Activated CD4-positive, alpha-beta T cell treated with anti-CD3 and anti-CD28 coated beads for 36 hours (primary cell): ENCODE data around the gene ZNF317. TPM values are rescaled to one million over a fixed set of nuclear protein-coding genes. Genes with fewer than 3 reads are reported as not detected.
A peak's percentile ranks its signal among the peaks of the same experiment; 100 is the strongest.

ENCODE experiments used
- ATAC-seq: fragments of 200-7000 bp; cut with Tn5 transposase; one replicate; pipeline ENCODE4 v1.10.0; 2021; ENCODE audit warnings: mild to moderate bottlenecking, moderate library complexity
- CTCF ChIA-PET: fragments of 350-600 bp; sonication (Branson Sonifier 250); formaldehyde crosslinking; loops from one replicate; lab custom pipeline; 2021; ENCODE audit warnings: antibody characterized with exemption; lab: Charles Lee
- POLR2A ChIA-PET: fragments of 350-600 bp; sonication (Branson Sonifier 250); formaldehyde crosslinking; loops from one replicate; lab custom pipeline; 2021; ENCODE audit warnings: antibody characterized with exemption, inconsistent platforms; lab: Charles Lee
- DNase-seq: peaks from one replicate; pipeline ENCODE4 v3.0.0-alpha.2; 2020
- H3K27ac Mint-ChIP-seq: one replicate; pipeline ENCODE4 v1.8.0; 2021; ENCODE audit warnings: mixed read lengths
- H3K27me3 Mint-ChIP-seq: one replicate; pipeline ENCODE4 v1.8.0; 2021; ENCODE audit warnings: mixed read lengths
- H3K36me3 Mint-ChIP-seq: one replicate; pipeline ENCODE4 v1.8.0; 2021; ENCODE audit warnings: low read depth, mixed read lengths
- H3K4me1 Mint-ChIP-seq: one replicate; pipeline ENCODE4 v1.8.0; 2021; ENCODE audit warnings: mixed read lengths
- H3K4me3 Mint-ChIP-seq: one replicate; pipeline ENCODE4 v1.8.0; 2021; ENCODE audit warnings: mild to moderate bottlenecking, moderate library complexity, mixed read lengths
- H3K9me3 Mint-ChIP-seq: one replicate; pipeline ENCODE4 v1.8.0; 2021; ENCODE audit warnings: low read depth, mixed read lengths
- intact Hi-C, 2 experiments: fragments of 100-400 bp; cut with DNase I in 1 of 2; cut with micrococcal nuclease in 1 of 2; formaldehyde crosslinking; loops; one replicate each; pipeline versions ENCODE4 v1.14.2 to v1.15.1; 2022 to 2024; cut with DNase I, micrococcal nuclease
- total RNA-seq, 2 experiments: library from RNA; stranded (reverse); gene quantifications; one replicate each; pipeline ENCODE4 v1.2.3, GENCODE V29; 2021

The ZNF317 gene
- total RNA-seq, 2 experiments from 2014 or later, result 39.0 to 39.8 TPM

GRCh38 chr19:9146882-9147281, 6.7 kb downstream of the ZNF317 start:
- ChIA-PET POLR2A (no interaction called here), CTCF (no interaction called here)
- ATAC-seq (no peak), DNase-seq (no peak)
- peaks cover 92% of the 10 kb centered on the region for H3K36me3 Mint-ChIP-seq
- H3K27ac Mint-ChIP-seq, result no peak overlapping the region
- peaks cover 39% of the 10 kb centered on the region for H3K9me3 Mint-ChIP-seq
- no peaks in the 10 kb centered on the region for H3K27me3 Mint-ChIP-seq
- intact Hi-C loops, result no loop called here
- no peak overlapping the region for H3K4me3 Mint-ChIP-seq
- H3K4me1 Mint-ChIP-seq, result peaks cover 64% of the 10 kb centered on the region

GRCh38 chr19:9148697-9149096, 8.5 kb downstream of the ZNF317 start:
- DNase-seq, result no peak
- CTCF ChIA-PET, result interaction anchor here (0.7 kb wide), 1 partner anchor 10 kb away, joined by 3 read pairs; no protein-coding TSS in a partner anchor
- intact Hi-C loops, result no loop called here
- Mint-ChIP-seq H3K27me3 (no peaks in the 10 kb centered on the region), H3K36me3 (peaks cover 95% of the 10 kb centered on the region), H3K4me3 (no peak overlapping the region), H3K4me1 (peaks cover 56% of the 10 kb centered on the region), H3K9me3 (peaks cover 49% of the 10 kb centered on the region), H3K27ac (peak overlapping the region; percentile 11)
- POLR2A ChIA-PET, result no interaction called here
- no peak for ATAC-seq

DNA sequence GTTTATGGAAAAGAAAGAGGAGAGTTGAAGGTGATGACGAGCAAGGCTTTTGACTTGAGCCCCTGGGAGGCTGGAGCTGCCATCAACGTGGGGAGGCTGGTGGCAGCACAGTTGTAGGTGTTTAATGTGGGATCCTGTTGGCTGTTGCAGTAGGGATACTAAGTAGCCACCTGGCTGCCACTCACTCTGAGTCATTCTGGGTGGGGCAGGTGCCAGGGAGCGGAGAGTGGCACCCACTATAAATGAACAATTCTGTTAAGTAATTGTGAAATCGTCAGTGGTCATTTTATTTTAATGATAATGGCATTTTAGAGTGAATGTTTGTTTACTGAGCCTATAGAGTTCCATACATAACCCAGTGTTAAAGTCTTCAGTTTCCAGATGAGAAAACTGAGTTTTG, 9.8 kb downstream of the ZNF317 start:
- Mint-ChIP-seq H3K9me3 (peaks cover 44% of the 10 kb centered on the region), H3K4me3 (no peak overlapping the region), H3K36me3 (peaks cover 91% of the 10 kb centered on the region), H3K27ac (peak overlapping the region; percentile 41), H3K27me3 (no peaks in the 10 kb centered on the region), H3K4me1 (peaks cover 56% of the 10 kb centered on the region)
- ChIA-PET CTCF (no interaction called here), POLR2A (no interaction called here)
- DNase-seq, result no peak
- no peak for ATAC-seq
- intact Hi-C loops, result no loop called here

- intact Hi-C loops, result no loop called here
- ChIA-PET POLR2A (no interaction called here), CTCF (no interaction called here)
- Mint-ChIP-seq H3K4me1 (peaks cover 59% of the 10 kb centered on the region), H3K36me3 (peaks cover 91% of the 10 kb centered on the region), H3K27me3 (no peaks in the 10 kb centered on the region), H3K4me3 (no peak overlapping the region), H3K9me3 (peaks cover 45% of the 10 kb centered on the region), H3K27ac (no peak overlapping the region)
- DNase-seq (no peak), ATAC-seq (no peak)
These were observed 10.5 kb downstream of the ZNF317 start for GRCh38 chr19:9150650-9151049.

GRCh38 chr19:9151367-9151766, 11.2 kb downstream of the ZNF317 start:
- Mint-ChIP-seq H3K4me3 (no peak overlapping the region), H3K36me3 (peaks cover 95% of the 10 kb centered on the region), H3K4me1 (peaks cover 64% of the 10 kb centered on the region), H3K9me3 (peaks cover 44% of the 10 kb centered on the region), H3K27me3 (no peaks in the 10 kb centered on the region), H3K27ac (no peak overlapping the region)
- POLR2A ChIA-PET, result no interaction called here
- CTCF ChIA-PET, result no interaction called here
- intact Hi-C loops, result no loop called here
- ATAC-seq (peak; percentile 44), DNase-seq (peak; percentile 29)

GRCh38 chr19:9155591-9155990, 15.4 kb downstream of the ZNF317 start:
- Mint-ChIP-seq H3K4me3 (no peak overlapping the region), H3K9me3 (peaks cover 40% of the 10 kb centered on the region), H3K27me3 (no peaks in the 10 kb centered on the region), H3K27ac (peak overlapping the region; percentile 76), H3K36me3 (peaks cover 94% of the 10 kb centered on the region), H3K4me1 (peaks cover 35% of the 10 kb centered on the region)
- ChIA-PET CTCF (no interaction called here), POLR2A (no interaction called here)
- intact Hi-C loops, result no loop called here
- ATAC-seq (no peak), DNase-seq (no peak)

- intact Hi-C loops, result no loop called here
- no peak overlapping the region for H3K4me3 Mint-ChIP-seq
- ChIA-PET POLR2A (no interaction called here), CTCF (interaction anchor here (0.8 kb wide), 1 partner anchor 1069 kb away, joined by 3 read pairs; no protein-coding TSS in a partner anchor)
- H3K36me3 Mint-ChIP-seq, result peaks cover 94% of the 10 kb centered on the region
- H3K9me3 Mint-ChIP-seq, result peaks cover 42% of the 10 kb centered on the region
- no peak overlapping the region for H3K27ac Mint-ChIP-seq
- no peak for DNase-seq
- ATAC-seq, result no peak
- H3K27me3 Mint-ChIP-seq, result no peaks in the 10 kb centered on the region
- peaks cover 28% of the 10 kb centered on the region for H3K4me1 Mint-ChIP-seq
These were observed 16.1 kb downstream of the ZNF317 start for GRCh38 chr19:9156304-9156703.

DNA sequence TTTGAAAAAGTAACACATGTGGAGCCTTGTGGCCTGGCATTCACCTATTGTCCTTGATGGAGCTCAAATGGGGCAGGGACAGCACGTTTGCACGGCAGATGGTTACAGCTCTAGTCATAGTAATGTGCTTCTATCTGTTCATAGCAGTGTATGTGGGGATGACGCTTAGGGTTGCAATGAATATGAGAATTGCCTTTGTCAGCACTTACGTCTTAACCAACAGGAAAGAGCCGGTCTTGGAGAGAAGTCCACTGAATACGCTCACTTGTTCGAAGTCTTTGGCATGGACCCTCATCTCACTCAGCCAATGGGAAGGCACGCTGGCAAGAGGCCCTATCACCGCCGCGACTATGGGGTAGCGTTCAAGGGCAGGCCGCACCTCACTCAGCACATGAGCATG, 19.7 kb downstream of the ZNF317 start:
- H3K36me3 Mint-ChIP-seq, result peaks cover 98% of the 10 kb centered on the region
- DNase-seq (no peak), ATAC-seq (no peak)
- ChIA-PET CTCF (no interaction called here), POLR2A (no interaction called here)
- H3K27me3 Mint-ChIP-seq, result no peaks in the 10 kb centered on the region
- peaks cover 33% of the 10 kb centered on the region for H3K9me3 Mint-ChIP-seq
- no peak overlapping the region for H3K4me3 Mint-ChIP-seq
- peaks cover 13% of the 10 kb centered on the region for H3K4me1 Mint-ChIP-seq
- H3K27ac Mint-ChIP-seq, result no peak overlapping the region
- intact Hi-C loops, result no loop called here

GRCh38 chr19:9161427-9161826, 21.2 kb downstream of the ZNF317 start:
- Mint-ChIP-seq H3K27ac (no peak overlapping the region), H3K9me3 (peaks cover 31% of the 10 kb centered on the region), H3K4me1 (no peaks in the 10 kb centered on the region), H3K36me3 (peaks cover 98% of the 10 kb centered on the region), H3K27me3 (no peaks in the 10 kb centered on the region), H3K4me3 (no peak overlapping the region)
- ATAC-seq (no peak), DNase-seq (no peak)
- intact Hi-C loops, result no loop called here
- POLR2A ChIA-PET, result no interaction called here
- CTCF ChIA-PET, result no interaction called here

- Mint-ChIP-seq H3K9me3 (peaks cover 25% of the 10 kb centered on the region), H3K36me3 (peaks cover 80% of the 10 kb centered on the region), H3K27ac (no peak overlapping the region), H3K27me3 (no peaks in the 10 kb centered on the region), H3K4me3 (no peak overlapping the region), H3K4me1 (no peaks in the 10 kb centered on the region)
- intact Hi-C loops, result no loop called here
- POLR2A ChIA-PET, result no interaction called here
- CTCF ChIA-PET, result no interaction called here
- no peak for ATAC-seq
- no peak for DNase-seq
These were observed 25.1 kb downstream of the ZNF317 start for GRCh38 chr19:9165261-9165660.

GRCh38 chr19:9166846-9167245, 26.6 kb downstream of the ZNF317 start:
- DNase-seq (no peak), ATAC-seq (no peak)
- peaks cover 13% of the 10 kb centered on the region for H3K9me3 Mint-ChIP-seq
- no peaks in the 10 kb centered on the region for H3K27me3 Mint-ChIP-seq
- no peak overlapping the region for H3K4me3 Mint-ChIP-seq
- ChIA-PET CTCF (no interaction called here), POLR2A (no interaction called here)
- intact Hi-C loops, result no loop called here
- H3K27ac Mint-ChIP-seq, result no peak overlapping the region
- peaks cover 64% of the 10 kb centered on the region for H3K36me3 Mint-ChIP-seq
- no peaks in the 10 kb centered on the region for H3K4me1 Mint-ChIP-seq

DNA sequence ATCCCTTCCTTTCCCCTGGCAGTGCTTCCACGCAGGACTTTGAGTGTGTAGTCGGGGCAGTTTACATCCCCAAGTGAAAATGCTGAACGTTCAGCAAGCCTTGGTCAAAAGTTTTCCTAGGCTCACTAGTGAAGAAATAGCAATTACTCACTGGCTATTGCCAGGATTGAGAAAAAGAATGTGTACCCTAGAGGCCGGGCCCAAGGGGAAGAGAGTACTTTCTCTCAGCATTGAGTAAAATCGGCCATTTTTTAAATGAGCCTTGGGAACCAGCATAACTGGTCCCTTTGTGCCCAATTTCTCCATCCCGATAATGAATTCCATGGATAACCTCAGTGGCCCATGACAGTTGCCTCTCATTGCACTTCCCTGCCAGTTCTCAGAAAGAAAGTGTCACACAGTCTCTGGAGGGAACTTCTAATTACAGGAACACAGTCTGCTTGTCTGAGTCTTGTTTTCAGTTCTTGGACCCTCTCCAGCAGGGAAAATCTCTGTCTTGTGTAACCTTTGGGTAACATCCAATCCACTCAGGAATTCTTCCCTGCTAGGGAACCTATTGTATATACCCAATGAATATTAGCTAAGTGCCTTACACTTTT, 31.3 kb downstream of the ZNF317 start:
- POLR2A ChIA-PET, result no interaction called here
- H3K9me3 Mint-ChIP-seq, result peaks cover 4% of the 10 kb centered on the region

More for the DNA sequence above, 31.3 kb downstream of the ZNF317 start:
- H3K4me3 Mint-ChIP-seq, result no peak overlapping the region
- H3K36me3 Mint-ChIP-seq, result peaks cover 19% of the 10 kb centered on the region
- intact Hi-C loops, result no loop called here
- H3K4me1 Mint-ChIP-seq, result no peaks in the 10 kb centered on the region
- H3K27ac Mint-ChIP-seq, result no peak overlapping the region
- CTCF ChIA-PET, result no interaction called here
- no peaks in the 10 kb centered on the region for H3K27me3 Mint-ChIP-seq
- DNase-seq, result no peak
- no peak for ATAC-seq
